Sigmoid colon (tissue), 7 donors: Measurements from ENCODE around the gene LYRM4. TPM values are rescaled to one million over a fixed set of nuclear protein-coding genes. Genes with fewer than 3 reads are reported as not detected.

Experiments
- DNase-seq: peaks from one replicate; pipeline ENCODE4 v3.0.0-alpha.2; 2019
- H3K27ac ChIP-seq, 4 donors: fragments of 200-600 bp; sonication (generic); one replicate each; pipeline ENCODE4 v1.5.1; 2016 to 2019; ENCODE audit warnings: mild to moderate bottlenecking in 1 of 4
- H3K27me3 ChIP-seq, 3 donors: fragments of 200-600 bp; sonication (generic); one replicate each; pipeline ENCODE4 v1.5.1; 2019; ENCODE audit warnings: mild to moderate bottlenecking in 1 of 3
- H3K36me3 ChIP-seq, 4 donors: fragments of 200-600 bp; sonication (generic); one replicate each; pipeline ENCODE4 v1.5.1; 2016 to 2019
- H3K4me1 ChIP-seq, 4 donors: fragments of 200-600 bp; sonication (generic); one replicate each; pipeline ENCODE4 v1.5.1; 2017 to 2019
- H3K4me3 ChIP-seq, 4 donors: fragments of 200-600 bp; sonication (generic); one replicate each; pipeline ENCODE4 v1.5.1; 2017 to 2019; ENCODE audit warnings: mild to moderate bottlenecking in 2 of 4, moderate library complexity in 1 of 4
- H3K9me3 ChIP-seq, 4 donors: fragments of 200-600 bp in 3 of 4; sonication (generic) in 3 of 4; one replicate each; pipeline versions ENCODE4 v1.5.1 to v1.6.1; 2013 to 2019
- CTCF ChIP-seq, 4 experiments: fragments of 450-650 bp in 3 of 4; fragments of 200-600 bp in 1 of 4; IDR thresholded peaks; one replicate each; pipeline ENCODE4 v1.5.1; 2016 to 2019; ENCODE audit warnings: antibody characterized with exemption in 4 of 4, mild to moderate bottlenecking in 3 of 4, moderate library complexity in 2 of 4
- EP300 ChIP-seq, 4 donors: sonication (generic); formaldehyde crosslinking; IDR thresholded peaks; one replicate each; pipeline ENCODE4 v1.6.1; 2017; ENCODE audit warnings: antibody characterized with exemption in 4 of 4
- POLR2A ChIP-seq, 2 donors: fragments of 450-650 bp; IDR thresholded peaks; one replicate each; pipeline ENCODE4 v1.6.1; 2016; ENCODE audit warnings: antibody characterized with exemption in 2 of 2, mild to moderate bottlenecking in 2 of 2, moderate library complexity in 2 of 2
- POLR2AphosphoS5 ChIP-seq, 4 donors: sonication (generic); formaldehyde crosslinking; IDR thresholded peaks; one replicate each; pipeline ENCODE4 v1.6.1; 2017; ENCODE audit warnings: antibody characterized with exemption in 4 of 4
- WGBS, 2 donors: extraction: QIAGEN DNeasy Blood & Tissue Kit; methylation state at CpG; one replicate each; pipeline ENCODE4 v1.1.7; 2013; 5-methylcytosine and 5-hydroxymethylcytosine counted together
- intact Hi-C: fragments of 100-400 bp; cut with DNase I; formaldehyde crosslinking; loops from one replicate; pipeline ENCODE4 v1.15.1; 2023
- polyA plus RNA-seq, 3 donors: library from polyadenylated mRNA; stranded (reverse); fragments of 200-250 nt; gene quantifications; one replicate each; pipeline ENCODE4 v1.2.3, GENCODE V29; 2013
- total RNA-seq, 4 donors: library from RNA; depleted of rRNA; stranded (reverse); fragments of >200 nt; gene quantifications; one replicate each; pipeline ENCODE4 v1.1.0, GENCODE V29; 2016
- donor health status: healthy with polysubstance abuse.
- donor health status: Bipolar disorder and iron deficiency.
- donor health status: healthy.

The LYRM4 gene
- total and polyA plus RNA-seq, 7 donors, result 11.3 to 29.3 (median 22.2) TPM

- H3K36me3 ChIP-seq, result no peaks in the 10 kb centered on the region
- no peaks in the 10 kb centered on the region for H3K27me3 ChIP-seq
- H3K27ac ChIP-seq, result no peak overlapping the region
- DNase-seq, result no peak
- intact Hi-C loops, result no loop called here
- WGBS, 2 donors, result 75 to 89% methylated on average over 10 of the region's 10 CpGs
- TF ChIP-seq CTCF (IDR thresholded peaks at IDR 0.05) (no peak), POLR2A (IDR thresholded peaks at IDR 0.05) (no peak), EP300 (IDR thresholded peaks at IDR 0.05) (no peak), POLR2AphosphoS5 (IDR thresholded peaks at IDR 0.05) (no peak)
- H3K4me1 ChIP-seq, result peaks cover 0 to 13% (median 5%) of the 10 kb centered on the region in 4 donors
- H3K4me3 ChIP-seq, result no peak overlapping the region
- no peaks in the 10 kb centered on the region for H3K9me3 ChIP-seq
Observed at GRCh38 chr6:5091210-5092069, 169.3 kb downstream of the LYRM4 start.

GRCh38 chr6:5090603-5091002 is 170.1 kb downstream of the LYRM4 start:
- 84 to 92% methylated on average over 7 of the region's 7 CpGs for WGBS, 2 donors

GRCh38 chr6:5089481-5090438 is 171.0 kb downstream of the LYRM4 start:
- no peak overlapping the region for H3K4me3 ChIP-seq
- intact Hi-C loops, result loop anchor here (5.0 kb wide), 1 partner anchor 312 kb away; the partner anchor contains the start of gene CDYL
- H3K27me3 ChIP-seq, result no peaks in the 10 kb centered on the region
- no peak for TF ChIP-seq CTCF (IDR thresholded peaks at IDR 0.05)
- no peak for TF ChIP-seq POLR2A (IDR thresholded peaks at IDR 0.05)
- TF ChIP-seq EP300 (IDR thresholded peaks at IDR 0.05), result no peak
- TF ChIP-seq POLR2AphosphoS5 (IDR thresholded peaks at IDR 0.05), result no peak
- 32 to 53% methylated on average over 5 of the region's 5 CpGs for WGBS, 2 donors
- no peaks in the 10 kb centered on the region for H3K9me3 ChIP-seq
- no peaks in the 10 kb centered on the region for H3K36me3 ChIP-seq
- DNase-seq, result no peak
- H3K27ac ChIP-seq, result no peak overlapping the region
- H3K4me1 ChIP-seq, result peaks cover 0 to 21% (median 14%) of the 10 kb centered on the region in 4 donors

More at GRCh38 chr6:5090603-5091002, 170.1 kb downstream of the LYRM4 start:
- no peak overlapping the region for H3K27ac ChIP-seq
- H3K4me1 ChIP-seq, result peaks cover 0 to 21% (median 13%) of the 10 kb centered on the region in 4 donors
- DNase-seq, result no peak
- no peaks in the 10 kb centered on the region for H3K27me3 ChIP-seq
- no peaks in the 10 kb centered on the region for H3K36me3 ChIP-seq
- H3K4me3 ChIP-seq, result no peak overlapping the region
- intact Hi-C loops, result no loop called here
- H3K9me3 ChIP-seq, result no peaks in the 10 kb centered on the region
- TF ChIP-seq CTCF (IDR thresholded peaks at IDR 0.05), result no peak

GRCh38 chr6:5088780-5089179 is 172.0 kb downstream of the LYRM4 start:
- intact Hi-C loops, result loop anchor here (5.0 kb wide), 1 partner anchor 311 kb away; the partner anchor contains the start of gene CDYL
- Histone ChIP-seq H3K4me3 (no peak overlapping the region), H3K9me3 (no peaks in the 10 kb centered on the region), H3K27me3 (no peaks in the 10 kb centered on the region), H3K36me3 (no peaks in the 10 kb centered on the region), H3K4me1 (peaks cover 0 to 25% (median 16%) of the 10 kb centered on the region in 4 donors), H3K27ac (no peak overlapping the region)
- TF ChIP-seq CTCF (IDR thresholded peaks at IDR 0.05), result no peak
- TF ChIP-seq POLR2A (IDR thresholded peaks at IDR 0.05), result no peak
- TF ChIP-seq POLR2AphosphoS5 (IDR thresholded peaks at IDR 0.05), result no peak
- TF ChIP-seq EP300 (IDR thresholded peaks at IDR 0.05), result no peak
- WGBS, 2 donors, result 71 to 79% methylated on average over 3 of the region's 3 CpGs
- DNase-seq, result no peak
